Tibial nerve (tissue), 4 donors: ENCODE measurements around the gene ZNF527. TPM values are rescaled to one million over a fixed set of nuclear protein-coding genes. Genes with fewer than 3 reads are reported as not detected.

Experiments used
- DNase-seq, 2 donors: peaks; one replicate each; pipeline ENCODE4 v3.0.0-alpha.2; 2019; ENCODE audit warnings: low spot score in 2 of 2
- H3K27ac ChIP-seq, 4 donors: fragments of 200-600 bp; sonication (generic) in 3 of 4; one replicate each; pipeline ENCODE4 v1.5.1; 2017 to 2019; ENCODE audit warnings: mild to moderate bottlenecking in 1 of 4
- H3K27me3 ChIP-seq, 2 donors: fragments of 200-600 bp; sonication (generic) in 1 of 2; one replicate each; pipeline versions ENCODE4 v1.5.1 to v1.6.0; 2017 to 2019
- H3K36me3 ChIP-seq, 3 donors: fragments of 200-600 bp; sonication (generic); one replicate each; pipeline ENCODE4 v1.5.1; 2018 to 2019
- H3K4me1 ChIP-seq, 4 donors: fragments of 200-600 bp; sonication (generic) in 3 of 4; one replicate each; pipeline ENCODE4 v1.5.1; 2017 to 2019
- H3K4me3 ChIP-seq, 4 donors: fragments of 200-600 bp; sonication (generic) in 3 of 4; one replicate each; pipeline ENCODE4 v1.5.1; 2017 to 2019; ENCODE audit warnings: mild to moderate bottlenecking in 1 of 4, moderate library complexity in 1 of 4
- H3K9me3 ChIP-seq, 4 donors: fragments of 200-600 bp; sonication (generic) in 3 of 4; one replicate each; pipeline ENCODE4 v1.5.1; 2017 to 2019
- EP300 ChIP-seq, 2 donors: sonication (generic); formaldehyde crosslinking; IDR thresholded peaks; one replicate each; pipeline ENCODE4 v1.6.1; 2017; ENCODE audit warnings: antibody characterized with exemption in 2 of 2, mild to moderate bottlenecking in 1 of 2
- POLR2A ChIP-seq, 2 donors: fragments of 450-650 bp; IDR thresholded peaks; one replicate each; pipeline ENCODE4 v1.6.1; 2017; ENCODE audit warnings: antibody characterized with exemption in 2 of 2, mild to moderate bottlenecking in 2 of 2, moderate library complexity in 2 of 2
- WGBS, 2 donors: methylation state at CpG; one replicate each; pipeline ENCODE4 v1.1.5; 2018; 5-methylcytosine and 5-hydroxymethylcytosine counted together
- total RNA-seq, 4 donors: library from RNA; depleted of rRNA; stranded (reverse); fragments of >200 nt; gene quantifications; one replicate each; pipeline ENCODE4 v1.1.0, GENCODE V29; 2016
- TF ChIP-seq, protein P1 (sequence below), 5 experiments: fragments of 200-600 bp in 3 of 5; fragments of 450-650 bp in 2 of 5; sonication (generic) in 3 of 5; IDR thresholded peaks; one replicate each; pipeline ENCODE4 v1.5.1; 2016 to 2019; ENCODE audit warnings: antibody characterized with exemption in 5 of 5, mild to moderate bottlenecking in 3 of 5, moderate library complexity in 2 of 5

Gene ZNF527
- total RNA-seq, 4 donors from 2014 or later: 6.3 to 13.5 (median 9.0) TPM

DNA sequence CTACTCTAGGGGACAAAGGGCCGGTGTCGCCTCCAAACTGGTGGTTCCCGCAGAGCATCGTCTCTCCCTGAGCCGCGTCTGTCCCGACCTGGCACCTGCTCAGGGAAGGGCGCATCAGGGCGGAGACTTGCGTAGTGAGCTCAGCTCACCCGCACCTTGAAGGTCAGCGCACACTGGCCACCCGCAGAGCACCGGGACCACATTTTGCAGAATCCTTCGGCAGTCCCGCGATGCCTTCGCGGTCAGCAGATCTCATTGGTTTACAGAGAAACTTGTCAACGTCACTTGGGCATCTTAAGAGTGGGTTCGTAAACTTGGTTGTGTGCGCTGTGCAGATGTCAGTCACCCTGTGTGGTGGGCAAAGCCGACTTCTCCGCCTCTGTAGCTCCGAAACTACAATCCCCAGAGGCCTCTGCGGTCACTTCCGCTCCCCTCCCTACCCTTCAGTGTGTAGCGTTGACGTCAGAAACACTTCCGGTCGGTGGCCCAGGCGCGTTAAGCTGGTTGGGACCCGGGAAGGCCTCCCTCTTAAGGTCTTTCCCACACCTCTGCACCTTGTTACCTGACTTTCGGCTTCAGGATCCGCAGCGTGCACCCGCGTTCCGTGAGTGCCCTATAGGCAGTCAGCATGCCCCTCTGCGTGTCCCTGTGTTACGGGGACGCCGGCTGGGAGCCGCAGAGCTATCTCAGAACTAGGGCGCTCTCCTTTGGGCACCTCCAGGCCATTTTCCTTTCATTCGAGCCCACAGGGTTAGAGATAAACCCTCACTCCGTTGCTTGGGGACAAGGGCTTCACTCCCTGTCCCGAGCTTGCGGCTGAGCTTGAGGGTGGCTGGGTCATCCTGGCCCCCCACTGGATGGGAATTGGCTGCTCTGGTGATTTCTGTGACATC lies 36.5 kb upstream of the ZNF527 start:
- peak; percentile 76 to 90 for DNase-seq
- peak overlapping the region; percentile 66 to 89 (median 74) for H3K4me3 ChIP-seq
- peak overlapping the region; percentile 81 to 88 (median 84) for H3K27ac ChIP-seq
- H3K9me3 ChIP-seq: no peaks in the 10 kb centered on the region
- TF ChIP-seq EP300 (IDR thresholded peaks at IDR 0.05): peak; percentile 82 to 89
- TF ChIP-seq, protein P1, sequence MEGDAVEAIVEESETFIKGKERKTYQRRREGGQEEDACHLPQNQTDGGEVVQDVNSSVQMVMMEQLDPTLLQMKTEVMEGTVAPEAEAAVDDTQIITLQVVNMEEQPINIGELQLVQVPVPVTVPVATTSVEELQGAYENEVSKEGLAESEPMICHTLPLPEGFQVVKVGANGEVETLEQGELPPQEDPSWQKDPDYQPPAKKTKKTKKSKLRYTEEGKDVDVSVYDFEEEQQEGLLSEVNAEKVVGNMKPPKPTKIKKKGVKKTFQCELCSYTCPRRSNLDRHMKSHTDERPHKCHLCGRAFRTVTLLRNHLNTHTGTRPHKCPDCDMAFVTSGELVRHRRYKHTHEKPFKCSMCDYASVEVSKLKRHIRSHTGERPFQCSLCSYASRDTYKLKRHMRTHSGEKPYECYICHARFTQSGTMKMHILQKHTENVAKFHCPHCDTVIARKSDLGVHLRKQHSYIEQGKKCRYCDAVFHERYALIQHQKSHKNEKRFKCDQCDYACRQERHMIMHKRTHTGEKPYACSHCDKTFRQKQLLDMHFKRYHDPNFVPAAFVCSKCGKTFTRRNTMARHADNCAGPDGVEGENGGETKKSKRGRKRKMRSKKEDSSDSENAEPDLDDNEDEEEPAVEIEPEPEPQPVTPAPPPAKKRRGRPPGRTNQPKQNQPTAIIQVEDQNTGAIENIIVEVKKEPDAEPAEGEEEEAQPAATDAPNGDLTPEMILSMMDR (IDR thresholded peaks at IDR 0.05): no peak
- peak in 1 of 2 donors; percentile 48 for TF ChIP-seq POLR2A (IDR thresholded peaks at IDR 0.05)
- peaks cover 0 to 25% (median 9%) of the 10 kb centered on the region in 4 donors for H3K4me1 ChIP-seq
- peaks cover 0 to 40% (median 0%) of the 10 kb centered on the region in 3 donors for H3K36me3 ChIP-seq
- H3K27me3 ChIP-seq: no peaks in the 10 kb centered on the region
- WGBS, 2 donors: 8 to 12% methylated on average over 49 to 50 of the region's 50 CpGs

DNA sequence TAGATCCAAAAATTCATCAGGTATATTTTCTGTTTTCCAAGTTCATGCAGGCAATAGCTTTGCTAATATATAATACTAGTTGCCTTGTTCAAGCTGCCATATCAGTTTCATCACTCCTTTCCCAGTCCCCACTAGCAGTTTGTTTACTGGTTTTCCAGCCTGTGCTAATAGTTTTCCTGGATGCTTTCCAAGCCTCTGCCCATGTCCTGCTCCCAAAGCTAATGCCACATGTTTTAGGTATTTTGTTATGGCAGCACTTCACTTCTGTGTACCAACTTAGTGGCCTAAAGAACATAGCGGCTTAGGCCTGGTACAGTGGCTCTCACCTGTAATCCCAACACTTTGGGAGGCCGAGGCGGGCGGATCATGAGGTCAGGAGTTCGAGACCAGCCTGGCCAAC lies 28.1 kb upstream of the ZNF527 start:
- no peak overlapping the region for H3K4me3 ChIP-seq
- H3K27ac ChIP-seq: no peak overlapping the region
- peaks cover 0 to 84% (median 0%) of the 10 kb centered on the region in 3 donors for H3K36me3 ChIP-seq
- H3K27me3 ChIP-seq: no peaks in the 10 kb centered on the region
- no peaks in the 10 kb centered on the region for H3K4me1 ChIP-seq
- WGBS, 2 donors: 100% methylated on average over 5 of the region's 5 CpGs
- peaks cover 0 to 12% (median 0%) of the 10 kb centered on the region in 4 donors for H3K9me3 ChIP-seq
- no peak for DNase-seq
- TF ChIP-seq, protein P1 (IDR thresholded peaks at IDR 0.05): no peak
- TF ChIP-seq POLR2A (IDR thresholded peaks at IDR 0.05): no peak
- TF ChIP-seq EP300 (IDR thresholded peaks at IDR 0.05): no peak

DNA sequence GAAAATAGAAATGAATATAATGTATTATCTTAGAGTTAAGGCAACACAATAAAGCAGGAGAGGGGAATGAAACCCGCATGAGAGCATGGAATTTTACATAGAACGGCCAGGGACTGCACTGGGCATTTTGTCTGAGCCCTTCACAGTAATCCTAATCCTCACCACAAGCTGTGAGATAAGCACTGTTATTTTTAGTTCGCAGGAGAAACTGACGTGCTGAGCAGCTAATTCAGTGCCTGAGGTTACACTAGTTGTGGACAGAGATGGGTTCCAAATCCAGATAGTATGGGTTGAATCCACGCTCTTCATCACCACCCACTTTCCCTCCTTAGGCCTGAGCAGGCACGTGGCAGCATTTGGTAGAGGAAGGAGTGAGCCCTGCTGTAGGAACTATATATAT lies 24.8 kb upstream of the ZNF527 start:
- TF ChIP-seq, protein P1 (IDR thresholded peaks at IDR 0.05): no peak
- TF ChIP-seq POLR2A (IDR thresholded peaks at IDR 0.05) (no peak), EP300 (IDR thresholded peaks at IDR 0.05) (no peak)
- no peak for DNase-seq
- peaks cover 5 to 89% (median 7%) of the 10 kb centered on the region in 3 donors for H3K36me3 ChIP-seq

DNA sequence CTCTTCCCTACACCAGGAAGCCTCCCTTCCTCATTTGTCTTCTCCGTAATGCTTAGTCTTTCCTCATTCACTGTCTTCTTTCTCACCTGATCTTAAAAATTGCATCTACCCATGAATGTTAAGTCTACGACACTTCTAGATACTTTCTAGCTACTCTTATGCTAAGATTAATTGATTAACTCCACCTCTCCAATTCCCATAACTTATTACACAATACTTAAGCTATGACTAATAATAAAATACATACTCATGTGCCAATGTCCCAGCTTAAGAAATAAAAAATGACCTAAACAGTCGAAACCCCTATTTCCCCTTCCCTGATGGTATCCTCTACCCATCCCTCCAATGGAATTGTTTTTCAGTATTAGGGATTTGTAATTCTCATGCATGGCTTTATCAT lies 22.8 kb upstream of the ZNF527 start:
- Histone ChIP-seq H3K9me3 (peaks cover 0 to 6% (median 0%) of the 10 kb centered on the region in 4 donors), H3K27ac (no peak overlapping the region), H3K36me3 (peaks cover 5 to 98% (median 15%) of the 10 kb centered on the region in 3 donors), H3K4me3 (no peak overlapping the region), H3K27me3 (no peaks in the 10 kb centered on the region), H3K4me1 (no peaks in the 10 kb centered on the region)
- TF ChIP-seq, protein P1 (IDR thresholded peaks at IDR 0.05): no peak
- no peak for TF ChIP-seq EP300 (IDR thresholded peaks at IDR 0.05)
- no peak for TF ChIP-seq POLR2A (IDR thresholded peaks at IDR 0.05)
- WGBS, 2 donors: 94 to 97% methylated on average over 3 of the region's 3 CpGs
- no peak for DNase-seq

More for the DNA sequence above, 24.8 kb upstream of the ZNF527 start:
- Histone ChIP-seq H3K27me3 (no peaks in the 10 kb centered on the region), H3K4me1 (no peaks in the 10 kb centered on the region), H3K4me3 (no peak overlapping the region), H3K27ac (no peak overlapping the region), H3K9me3 (peaks cover 0 to 12% (median 0%) of the 10 kb centered on the region in 4 donors)
- 72 to 89% methylated on average over 6 of the region's 6 CpGs for WGBS, 2 donors

DNA sequence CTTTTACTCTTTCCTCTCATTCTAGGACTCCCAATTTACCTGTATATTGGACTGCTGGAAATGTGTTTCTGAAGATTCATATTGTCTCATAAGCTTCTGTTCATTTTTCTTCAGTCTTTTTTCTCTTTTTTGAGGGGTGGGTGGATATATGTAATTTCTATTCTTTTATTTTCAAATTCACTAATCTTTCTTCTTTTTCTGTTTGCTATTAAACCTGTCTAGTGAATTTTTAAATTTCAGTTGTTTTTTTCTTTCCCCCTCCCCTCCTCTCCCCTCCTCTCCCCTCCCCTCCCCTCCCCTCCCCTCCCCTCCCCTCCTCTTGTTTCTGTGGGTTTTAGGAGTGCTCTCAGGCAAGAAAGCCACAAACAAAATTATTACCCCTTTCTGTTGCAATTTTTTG lies 16.9 kb upstream of the ZNF527 start:
- Histone ChIP-seq H3K27ac (no peak overlapping the region), H3K4me1 (no peaks in the 10 kb centered on the region), H3K9me3 (peaks cover 0 to 41% (median 4%) of the 10 kb centered on the region in 4 donors), H3K36me3 (peaks cover 3 to 98% (median 14%) of the 10 kb centered on the region in 3 donors), H3K27me3 (no peaks in the 10 kb centered on the region), H3K4me3 (no peak overlapping the region)
- DNase-seq: no peak
- no peak for TF ChIP-seq POLR2A (IDR thresholded peaks at IDR 0.05)
- TF ChIP-seq, protein P1 (IDR thresholded peaks at IDR 0.05): no peak
- TF ChIP-seq EP300 (IDR thresholded peaks at IDR 0.05): no peak
